Right lobe of liver (tissue), 6 donors: Measurements from ENCODE around the gene ULK2. TPM values are rescaled to one million over a fixed set of nuclear protein-coding genes. Genes with fewer than 3 reads are reported as not detected.

ENCODE experiments used
- ATAC-seq, 4 donors: fragments of 200-7000 bp; cut with Tn5 transposase; one replicate each; pipeline ENCODE4 v1.9.1; 2020; ENCODE audit warnings: mild to moderate bottlenecking in 4 of 4, moderate library complexity in 4 of 4
- DNase-seq, 3 donors: peaks; one replicate each; pipeline ENCODE4 v3.0.0-alpha.2; 2020
- H3K27ac ChIP-seq, 3 donors: fragments of 200-600 bp; one replicate each; pipeline ENCODE4 v1.8.0; 2022
- H3K27me3 ChIP-seq, 2 donors: fragments of 200-600 bp; one replicate each; pipeline ENCODE4 v1.8.0; 2022
- H3K36me3 ChIP-seq, 4 donors: fragments of 200-600 bp; sonication (generic) in 1 of 4; one replicate each; pipeline versions ENCODE4 v1.5.1 to v1.8.0; 2017 to 2022; ENCODE audit warnings: control low read depth in 1 of 4
- H3K4me1 ChIP-seq, 4 donors: fragments of 200-600 bp; sonication (generic) in 1 of 4; one replicate each; pipeline versions ENCODE4 v1.5.1 to v1.8.0; 2017 to 2022; ENCODE audit warnings: control low read depth in 1 of 4
- H3K4me3 ChIP-seq, 3 donors: fragments of 200-600 bp; one replicate each; pipeline ENCODE4 v1.8.0; 2022
- H3K9me3 ChIP-seq, 4 donors: fragments of 200-600 bp; sonication (generic) in 1 of 4; one replicate each; pipeline versions ENCODE4 v1.5.1 to v1.8.0; 2017 to 2022; ENCODE audit warnings: control low read depth in 1 of 4
- POLR2A ChIP-seq: fragments of 450-650 bp; IDR thresholded peaks from one replicate; pipeline ENCODE4 v1.6.1; 2017; ENCODE audit warnings: antibody characterized with exemption, mild to moderate bottlenecking
- WGBS: methylation state at CpG from one replicate; pipeline ENCODE4 v1.1.6; 2018; ENCODE audit warnings: low coverage, low lambda C conversion rate; ENCODE audit not compliant: insufficient coverage; ENCODE audit errors: missing lambda C conversion rate; 5-methylcytosine and 5-hydroxymethylcytosine counted together
- intact Hi-C, 2 donors: fragments of 100-400 bp; cut with DNase I; formaldehyde crosslinking; loops; one replicate each; pipeline versions ENCODE4 v1.11.2 to v1.14.1; 2022
- total RNA-seq, 6 experiments: library from RNA; depleted of rRNA in 2 of 6; stranded (reverse); fragments of >200 nt in 2 of 6; fragmentation: NEBNext Ultra II Directional in 3 of 6; extraction: Animal tissue kit (Norgen Biotek cat#: 25700) in 3 of 6; gene quantifications; one replicate each; pipeline versions ENCODE4 v1.1.0 to v1.2.4, GENCODE V29; 2016 to 2023
- TF ChIP-seq, protein P1 (sequence below), 4 donors: fragments of 200-600 bp in 3 of 4; fragments of 450-650 bp in 1 of 4; IDR thresholded peaks; one replicate each; pipeline versions ENCODE4 v1.5.1 to v1.8.0; 2016 to 2022; ENCODE audit warnings: antibody characterized with exemption in 4 of 4, mild to moderate bottlenecking in 2 of 4
- donor health status: DM: no; HTN: yes; CAD: no.
- donor health status: DM: no; HTN: no; CAD: no.
- donor health status: DM: no; HTN: no; CAD: no.
- donor health status: DM: no; HTN: yes; CAD: no.
- donor health status: DM: no; HTN: yes; CAD: no.

Gene ULK2
- total RNA-seq, 6 experiments from 2014 or later: 3.5 to 6.1 (median 4.8) TPM

GRCh38 chr17:19857640-19858039, 10.1 kb downstream of the ULK2 start:
- Histone ChIP-seq H3K27ac (no peak overlapping the region), H3K9me3 (no peaks in the 10 kb centered on the region), H3K27me3 (no peaks in the 10 kb centered on the region), H3K36me3 (no peaks in the 10 kb centered on the region), H3K4me1 (no peaks in the 10 kb centered on the region), H3K4me3 (no peak overlapping the region)
- DNase-seq (no peak), ATAC-seq (no peak)
- 68% methylated on average over 2 of the region's 2 CpGs for WGBS
- intact Hi-C loops: no loop called here
- TF ChIP-seq, protein P1, sequence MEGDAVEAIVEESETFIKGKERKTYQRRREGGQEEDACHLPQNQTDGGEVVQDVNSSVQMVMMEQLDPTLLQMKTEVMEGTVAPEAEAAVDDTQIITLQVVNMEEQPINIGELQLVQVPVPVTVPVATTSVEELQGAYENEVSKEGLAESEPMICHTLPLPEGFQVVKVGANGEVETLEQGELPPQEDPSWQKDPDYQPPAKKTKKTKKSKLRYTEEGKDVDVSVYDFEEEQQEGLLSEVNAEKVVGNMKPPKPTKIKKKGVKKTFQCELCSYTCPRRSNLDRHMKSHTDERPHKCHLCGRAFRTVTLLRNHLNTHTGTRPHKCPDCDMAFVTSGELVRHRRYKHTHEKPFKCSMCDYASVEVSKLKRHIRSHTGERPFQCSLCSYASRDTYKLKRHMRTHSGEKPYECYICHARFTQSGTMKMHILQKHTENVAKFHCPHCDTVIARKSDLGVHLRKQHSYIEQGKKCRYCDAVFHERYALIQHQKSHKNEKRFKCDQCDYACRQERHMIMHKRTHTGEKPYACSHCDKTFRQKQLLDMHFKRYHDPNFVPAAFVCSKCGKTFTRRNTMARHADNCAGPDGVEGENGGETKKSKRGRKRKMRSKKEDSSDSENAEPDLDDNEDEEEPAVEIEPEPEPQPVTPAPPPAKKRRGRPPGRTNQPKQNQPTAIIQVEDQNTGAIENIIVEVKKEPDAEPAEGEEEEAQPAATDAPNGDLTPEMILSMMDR (IDR thresholded peaks at IDR 0.05): no peak
- no peak for TF ChIP-seq POLR2A

- Histone ChIP-seq H3K4me3 (no peak overlapping the region), H3K27ac (no peak overlapping the region), H3K9me3 (no peaks in the 10 kb centered on the region), H3K36me3 (peaks cover 0 to 6% (median 0%) of the 10 kb centered on the region in 4 donors), H3K4me1 (no peaks in the 10 kb centered on the region), H3K27me3 (no peaks in the 10 kb centered on the region)
- intact Hi-C loops: no loop called here
- no peak for TF ChIP-seq POLR2A
- TF ChIP-seq, protein P1 (IDR thresholded peaks at IDR 0.05): no peak
- DNase-seq (no peak), ATAC-seq (no peak)
These were observed 33.8 kb downstream of the ULK2 start for GRCh38 chr17:19833914-19834313.

- no peaks in the 10 kb centered on the region for H3K4me1 ChIP-seq
- no peak overlapping the region for H3K4me3 ChIP-seq
- DNase-seq: no peak
- 92% methylated on average over 2 of the region's 2 CpGs for WGBS
- no peaks in the 10 kb centered on the region for H3K27me3 ChIP-seq
- no peak for ATAC-seq
- intact Hi-C loops: no loop called here
- no peak overlapping the region for H3K27ac ChIP-seq
- no peak for TF ChIP-seq POLR2A
- TF ChIP-seq, protein P1 (IDR thresholded peaks at IDR 0.05): no peak
- H3K36me3 ChIP-seq: no peaks in the 10 kb centered on the region
- no peaks in the 10 kb centered on the region for H3K9me3 ChIP-seq
These were observed 37.7 kb downstream of the ULK2 start for GRCh38 chr17:19830061-19830460.

- 92% methylated on average over 3 of the region's 3 CpGs for WGBS
- no peak for ATAC-seq
- no peak for TF ChIP-seq POLR2A
- TF ChIP-seq, protein P1 (IDR thresholded peaks at IDR 0.05): peak in 3 of 4 donors; percentile 7 to 25 (median 17)
- DNase-seq: no peak
- intact Hi-C loops: no loop called here
- peaks cover 0 to 17% (median 0%) of the 10 kb centered on the region in 4 donors for H3K36me3 ChIP-seq
- no peaks in the 10 kb centered on the region for H3K9me3 ChIP-seq
- H3K4me3 ChIP-seq: no peak overlapping the region
- no peaks in the 10 kb centered on the region for H3K4me1 ChIP-seq
- no peak overlapping the region for H3K27ac ChIP-seq
- H3K27me3 ChIP-seq: no peaks in the 10 kb centered on the region
These were observed 55.3 kb downstream of the ULK2 start for GRCh38 chr17:19812407-19812806.

DNA sequence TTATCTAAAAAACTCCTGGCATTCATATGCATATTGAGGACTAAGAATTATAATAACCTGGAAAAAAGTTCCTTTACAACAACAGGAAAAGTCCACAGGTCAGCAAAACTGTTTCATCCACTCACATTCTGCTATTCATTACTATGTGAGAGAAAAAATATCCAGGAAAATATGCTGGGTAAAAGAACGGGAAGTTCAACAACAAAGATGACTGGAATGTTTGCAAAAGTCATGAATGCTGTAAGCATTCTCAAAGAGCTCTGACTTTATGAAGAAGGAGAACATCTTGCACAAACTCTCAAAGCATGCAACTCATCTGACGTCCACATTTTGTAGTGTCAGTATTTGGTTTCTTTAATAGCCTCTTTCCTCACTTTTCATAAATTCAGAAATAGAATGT, 62.7 kb downstream of the ULK2 start:
- Histone ChIP-seq H3K27ac (no peak overlapping the region), H3K27me3 (no peaks in the 10 kb centered on the region), H3K9me3 (no peaks in the 10 kb centered on the region), H3K36me3 (peaks cover 0 to 1% (median 0%) of the 10 kb centered on the region in 4 donors), H3K4me1 (no peaks in the 10 kb centered on the region), H3K4me3 (no peak overlapping the region)
- DNase-seq (no peak), ATAC-seq (no peak)
- TF ChIP-seq, protein P1 (IDR thresholded peaks at IDR 0.05): no peak
- no peak for TF ChIP-seq POLR2A
- WGBS: 48% methylated on average over 2 of the region's 2 CpGs
- intact Hi-C loops: no loop called here
